ENCODE measurements around the gene RBMS3.

Gene RBMS3

DNA sequence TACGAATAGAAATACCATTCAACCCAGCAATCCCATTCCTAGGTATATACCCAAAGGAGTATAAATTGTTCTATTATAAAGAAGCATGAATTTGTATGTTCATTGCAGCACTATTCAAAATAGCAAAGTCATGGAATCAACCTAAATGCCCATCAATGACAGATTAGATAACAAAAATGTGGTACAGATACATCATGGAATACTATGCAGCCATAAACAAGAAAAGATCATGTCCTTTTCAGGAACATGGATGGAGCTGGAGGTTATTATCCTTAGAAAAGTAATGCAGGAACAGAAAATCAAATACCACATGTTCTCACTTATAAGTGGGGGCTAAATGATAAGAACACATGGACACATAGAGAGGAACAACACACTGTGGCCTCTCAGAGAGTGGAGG, 571.9 kb downstream of the RBMS3 start:
- DNase-seq, result no peak

DNA sequence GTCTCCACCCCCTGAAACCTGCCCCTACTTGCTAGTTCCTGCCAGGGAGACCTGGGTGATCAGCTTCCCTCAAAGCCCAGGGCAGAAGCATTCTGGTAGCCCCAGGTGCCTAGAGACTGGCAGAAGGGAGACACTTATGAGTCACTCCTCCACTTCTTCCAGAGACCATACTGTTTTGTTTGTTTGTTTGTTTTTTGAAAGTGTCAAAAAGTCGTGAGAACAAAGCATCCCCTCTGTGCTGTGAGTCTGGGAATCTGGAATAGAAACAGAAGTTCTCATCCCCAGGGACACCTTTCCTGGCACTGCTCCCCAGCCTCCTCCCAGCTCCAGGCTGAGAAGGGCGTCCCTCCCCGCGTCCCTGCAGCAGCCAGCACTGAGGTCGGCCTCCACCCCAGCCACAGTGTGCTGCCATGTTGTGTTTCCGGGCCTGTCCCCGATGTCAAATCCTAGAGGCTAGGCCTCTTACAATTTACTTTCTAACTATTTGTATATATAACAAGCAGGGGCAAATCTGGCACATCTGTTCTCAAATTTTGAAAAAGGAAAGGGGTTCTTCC, 573.0 kb downstream of the RBMS3 start:
- no peak for DNase-seq

DNA sequence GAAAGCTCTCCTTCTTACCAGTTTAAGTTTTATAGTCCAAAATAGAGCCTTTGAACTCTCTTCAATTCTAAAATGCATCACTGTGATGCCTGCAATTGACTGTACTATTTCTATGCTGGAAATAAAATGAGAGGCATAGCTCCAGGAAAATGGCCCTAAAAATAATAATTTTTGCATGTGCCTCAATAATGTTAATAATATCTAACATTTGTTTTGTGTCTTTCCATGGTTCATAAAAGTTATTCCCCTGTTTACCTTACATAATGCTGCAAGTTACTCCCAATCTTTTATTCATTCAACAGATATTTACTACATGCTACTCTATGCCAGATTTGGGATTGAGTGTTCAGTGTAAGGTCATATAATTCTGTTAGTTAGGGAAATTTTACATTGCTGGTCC, 574.0 kb downstream of the RBMS3 start:
- no peak for DNase-seq

DNA sequence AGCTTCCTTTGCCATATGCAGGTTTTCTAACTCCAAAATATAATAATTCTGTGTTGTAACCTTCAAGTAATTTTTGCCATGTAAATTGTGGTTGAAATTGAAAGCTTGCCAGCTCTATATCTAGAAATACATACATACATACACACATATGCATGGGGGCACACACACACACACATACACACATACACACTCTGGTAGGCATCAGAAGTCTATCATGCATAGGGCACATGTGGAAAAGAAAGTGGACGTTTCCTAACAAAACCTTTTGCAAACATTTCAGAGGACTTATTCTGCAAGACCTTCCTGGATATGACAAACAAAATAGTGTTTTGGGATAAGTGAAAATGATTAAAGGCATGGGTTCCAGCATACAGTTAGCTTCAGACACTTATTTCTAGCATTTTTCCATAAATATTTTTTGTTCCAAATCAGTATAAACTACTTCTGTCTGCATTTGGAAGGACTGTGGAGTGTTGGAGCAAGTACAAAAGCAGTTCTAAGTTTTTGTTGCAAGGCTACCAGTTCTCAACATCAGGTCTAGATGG, 578.9 kb downstream of the RBMS3 start:
- no peak for DNase-seq

DNA sequence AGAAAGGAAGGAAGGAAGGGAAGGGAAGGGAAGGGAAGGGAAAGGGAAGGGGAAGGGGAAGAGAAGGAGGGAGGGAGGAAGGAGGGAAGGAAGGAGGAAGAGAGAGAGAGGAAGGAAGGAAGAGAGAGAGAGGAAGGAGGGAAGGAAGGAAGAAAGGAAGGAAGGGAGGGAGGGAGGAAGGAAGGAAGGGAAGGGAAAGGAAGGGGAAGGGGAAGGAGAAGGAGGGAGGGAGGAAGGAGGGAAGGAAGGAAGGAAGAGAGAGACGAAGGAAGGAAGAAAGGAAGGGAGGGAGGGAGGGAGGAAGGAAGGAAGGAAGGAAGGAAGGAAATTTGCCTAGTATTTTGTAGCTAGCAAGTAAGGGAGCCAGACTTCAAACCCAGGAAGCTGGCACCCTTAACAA, 583.9 kb downstream of the RBMS3 start:
- DNase-seq, result no peak

DNA sequence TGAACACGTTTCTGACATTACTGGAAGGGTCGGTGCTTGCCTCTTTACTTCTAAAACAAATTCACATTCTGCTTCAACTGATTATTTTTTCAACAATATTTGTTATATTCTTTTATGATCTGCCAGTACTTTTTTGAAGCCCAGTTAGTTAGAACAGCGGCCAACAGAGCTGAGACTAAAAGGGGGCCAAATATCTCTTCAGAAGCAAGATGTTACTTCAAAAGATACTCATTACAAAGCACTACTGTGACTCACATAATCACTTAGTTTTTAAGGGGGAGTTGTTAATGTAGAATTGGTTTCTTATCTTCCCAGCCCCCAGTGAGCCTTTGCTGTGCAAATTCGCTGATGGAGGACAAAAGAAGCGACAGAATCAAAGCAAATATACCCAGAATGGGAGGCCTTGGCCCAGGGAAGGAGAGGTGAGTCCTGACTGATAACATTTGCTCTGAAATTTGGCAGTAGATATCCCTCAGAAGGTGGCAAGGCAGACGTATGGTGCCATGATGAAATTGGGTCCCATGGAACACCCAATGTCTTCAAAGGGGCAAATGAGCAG, 587.8 kb downstream of the RBMS3 start:
- DNase-seq, result no peak

DNA sequence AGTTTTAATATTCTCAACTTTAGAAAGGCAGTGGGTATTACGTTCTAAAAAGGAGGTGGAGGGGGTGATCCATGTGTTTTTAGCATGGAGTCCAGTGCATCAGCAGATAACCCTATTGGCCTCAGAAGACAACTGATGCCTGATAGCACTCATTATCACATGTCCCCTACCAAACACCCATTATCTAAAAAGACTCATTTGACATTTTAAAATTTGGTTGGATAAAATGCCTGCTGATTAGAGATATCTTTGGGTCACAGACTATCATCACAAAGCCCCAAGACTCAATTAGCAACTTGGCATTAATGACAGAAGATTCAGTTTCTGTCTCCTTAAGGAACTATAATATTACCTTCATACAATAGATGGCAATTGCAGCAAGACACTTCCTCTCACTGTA, 589.3 kb downstream of the RBMS3 start:
- DNase-seq, result no peak

DNA sequence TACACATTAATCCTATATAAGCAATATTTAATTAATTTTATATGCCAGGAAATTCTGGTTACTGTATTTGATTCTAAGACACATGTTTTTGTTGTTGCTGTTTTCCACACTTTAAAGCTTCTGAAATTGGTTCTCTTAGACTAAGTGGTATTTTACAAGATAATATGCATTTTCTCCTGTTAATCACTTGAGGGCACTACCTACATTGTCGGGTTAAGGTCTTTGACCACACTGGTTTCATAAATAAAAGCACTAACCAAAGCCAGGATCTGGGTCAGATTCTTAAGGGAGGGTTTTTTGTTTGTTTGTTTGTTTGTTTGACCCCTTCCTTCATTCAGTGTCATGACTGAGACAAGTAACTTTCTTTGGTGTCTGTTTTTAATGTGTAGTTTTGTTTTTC, 590.2 kb downstream of the RBMS3 start:
- DNase-seq, result no peak

DNA sequence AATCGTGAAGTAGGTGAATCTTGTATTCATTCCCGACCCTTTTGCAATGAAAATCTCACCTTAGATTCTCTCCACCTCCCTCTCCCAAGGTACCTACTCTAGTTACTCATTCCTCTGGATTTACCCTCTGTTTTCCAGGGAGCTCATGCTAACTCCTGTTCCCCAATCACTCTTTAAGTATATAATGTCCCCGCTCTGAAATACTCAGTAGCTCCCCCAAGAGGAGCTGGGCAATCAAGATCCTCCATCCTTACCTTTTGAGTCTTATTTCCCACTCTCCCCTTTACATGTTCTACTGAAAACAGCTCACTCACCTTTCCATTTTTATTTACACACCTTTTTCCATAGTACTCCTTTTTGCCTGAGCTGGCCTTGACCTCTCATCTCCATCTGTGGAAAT, 599.9 kb downstream of the RBMS3 start:
- DNase-seq, result no peak

DNA sequence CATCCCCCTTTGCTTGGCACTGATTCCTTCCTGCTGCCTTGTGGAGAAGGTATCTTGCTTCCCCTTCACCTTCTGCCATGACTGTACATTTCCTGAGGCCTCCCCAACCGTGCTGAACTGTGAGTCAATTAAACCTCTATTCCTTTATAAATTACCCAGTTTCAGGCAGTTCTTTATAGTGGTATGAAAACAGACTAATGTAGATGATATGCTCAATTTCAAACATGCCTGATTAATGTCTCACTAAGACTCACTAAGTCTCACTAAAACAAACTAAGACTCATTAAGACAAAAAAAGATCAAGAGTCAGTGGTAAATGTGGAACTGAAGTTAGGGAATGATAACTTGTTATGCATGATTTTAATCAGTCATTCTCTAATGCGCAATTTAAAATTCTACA, 606.6 kb downstream of the RBMS3 start:
- no peak for DNase-seq

DNA sequence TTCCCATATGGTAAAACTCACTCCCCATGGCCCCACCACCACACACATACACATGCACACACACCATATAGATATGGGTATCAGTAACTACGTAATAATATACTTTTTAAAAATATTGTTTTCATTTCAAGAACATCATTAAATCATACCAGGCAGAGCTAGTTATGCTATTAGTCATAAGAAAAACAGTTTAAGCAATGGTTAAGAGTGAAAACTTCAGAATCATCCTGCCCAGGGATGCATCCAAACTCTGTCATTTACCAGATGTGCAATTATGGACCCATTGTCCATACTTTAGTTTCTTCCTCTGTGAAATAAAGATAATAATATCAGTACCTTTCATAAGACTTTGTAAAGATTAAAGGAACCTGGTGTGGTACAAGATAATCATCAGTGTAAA, 608.3 kb downstream of the RBMS3 start:
- DNase-seq, result no peak

DNA sequence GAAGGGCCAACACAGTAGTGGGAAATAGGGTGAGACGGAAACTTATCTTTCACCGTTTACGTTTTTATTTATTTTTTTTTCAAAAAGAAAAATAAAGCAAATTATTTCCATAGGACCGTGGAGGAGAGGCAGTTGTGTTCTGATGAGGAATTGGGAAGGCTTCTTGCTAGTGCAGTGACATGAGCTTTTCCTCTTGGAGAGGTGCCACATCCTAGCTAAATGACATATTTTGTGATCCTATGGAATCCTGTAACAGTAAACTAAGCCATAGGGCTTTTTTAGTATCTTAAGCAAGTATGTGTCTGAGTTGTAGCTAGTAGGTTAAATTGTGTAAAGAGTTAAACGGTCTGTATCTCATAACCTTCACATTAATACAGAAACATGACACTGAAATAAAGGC, 609.9 kb downstream of the RBMS3 start:
- no peak for DNase-seq

DNA sequence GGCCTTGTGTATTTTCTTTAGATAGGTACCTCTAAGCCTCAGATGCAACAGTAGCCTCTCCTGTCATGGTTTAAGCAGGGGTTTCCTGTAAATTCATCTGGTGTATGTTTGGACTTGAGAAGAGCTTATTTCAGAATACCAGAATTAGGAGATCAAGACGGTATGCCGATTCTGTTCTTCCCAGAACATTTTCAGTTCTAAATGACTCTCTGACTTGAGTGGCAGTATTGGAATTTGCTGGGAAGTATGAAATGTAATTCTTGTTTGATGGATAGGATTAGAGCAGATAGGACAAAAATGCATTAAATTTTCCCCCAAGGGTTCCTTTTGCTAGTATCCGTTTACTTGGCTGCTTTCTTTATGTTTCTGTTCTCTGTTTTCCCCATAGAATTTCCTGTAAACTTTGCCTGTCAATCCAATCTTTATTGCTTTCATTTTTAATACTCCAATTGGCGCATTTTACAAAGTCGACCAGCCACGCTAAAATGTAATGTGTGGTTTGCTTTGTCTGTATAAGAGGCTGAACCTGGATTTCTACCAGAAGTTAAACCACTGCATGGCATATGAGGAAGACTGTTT, 612.2 kb downstream of the RBMS3 start:
- no peak for DNase-seq

DNA sequence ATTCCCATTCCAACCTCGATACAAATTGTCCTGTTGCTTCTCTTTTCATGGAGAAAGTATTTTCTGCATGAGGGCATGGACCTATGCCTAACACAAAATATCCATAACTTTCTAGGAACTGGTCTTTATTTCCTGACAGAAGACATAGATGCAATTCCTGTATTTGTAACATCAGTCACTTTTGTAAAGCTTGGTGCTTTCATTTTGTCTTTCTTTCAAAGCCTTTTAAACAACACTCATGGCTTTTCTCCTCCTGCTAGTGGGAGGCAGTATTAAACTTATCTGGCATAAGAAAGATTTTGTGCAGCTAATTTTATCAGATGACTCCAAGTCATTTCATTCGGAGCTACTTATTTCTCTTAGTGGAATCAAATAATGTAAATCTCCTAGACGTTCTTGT, 616.0 kb downstream of the RBMS3 start:
- no peak for DNase-seq

DNA sequence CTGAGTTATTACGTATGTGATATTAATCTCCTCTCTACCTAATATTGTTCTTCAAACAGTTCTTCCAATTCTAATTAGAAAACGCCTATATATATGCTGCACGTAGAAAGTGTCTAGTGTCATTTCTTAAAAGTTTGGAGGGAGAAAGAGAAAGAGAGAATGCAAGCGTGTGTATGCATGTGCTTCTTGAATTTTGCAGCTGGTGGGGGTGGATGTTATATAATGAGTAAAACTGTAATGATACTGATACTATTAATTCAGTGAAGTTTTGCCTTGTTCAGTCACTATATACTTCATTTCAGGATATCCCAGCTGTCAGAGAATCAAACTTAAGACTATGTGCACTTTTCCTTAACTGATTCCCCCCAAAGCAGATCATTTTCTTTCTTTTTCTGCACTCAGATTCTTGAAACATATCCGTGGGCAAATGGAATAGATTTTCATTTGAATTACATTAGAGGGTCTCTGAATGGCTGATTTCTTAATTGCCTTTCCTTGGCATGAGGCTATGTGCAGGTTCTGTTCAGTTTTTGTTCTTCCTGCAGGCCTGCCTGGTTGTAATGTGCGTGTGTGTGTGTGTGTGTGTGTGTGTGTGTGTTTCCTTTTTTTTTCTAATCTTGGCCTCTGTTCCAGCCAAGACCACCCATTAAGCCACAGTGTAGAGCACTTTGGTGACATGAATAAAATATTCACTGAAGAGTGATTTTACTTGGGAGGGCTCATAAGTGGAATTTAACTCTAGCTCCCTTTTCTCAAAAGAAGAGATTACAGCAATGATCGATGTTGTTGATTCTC, 617.5 kb downstream of the RBMS3 start:
- no peak for DNase-seq

DNA sequence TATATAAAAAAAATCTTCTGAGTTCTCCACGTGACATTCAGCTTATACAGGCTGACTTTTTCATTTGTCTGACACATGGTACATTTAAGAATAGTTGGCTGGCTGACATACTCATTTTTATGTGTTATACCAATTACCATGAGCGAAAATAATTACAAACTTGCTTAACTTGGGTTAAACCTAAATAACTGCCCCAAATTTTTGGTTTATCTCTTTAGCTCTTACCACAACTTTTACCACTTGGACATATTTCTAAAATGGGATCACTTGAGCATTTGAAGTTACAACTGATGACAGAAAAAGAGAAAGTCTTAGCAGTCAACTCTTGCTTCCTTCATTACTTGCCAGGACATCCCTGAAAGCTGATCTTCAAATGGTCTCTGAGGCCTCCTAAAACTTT, 618.1 kb downstream of the RBMS3 start:
- no peak for DNase-seq

DNA sequence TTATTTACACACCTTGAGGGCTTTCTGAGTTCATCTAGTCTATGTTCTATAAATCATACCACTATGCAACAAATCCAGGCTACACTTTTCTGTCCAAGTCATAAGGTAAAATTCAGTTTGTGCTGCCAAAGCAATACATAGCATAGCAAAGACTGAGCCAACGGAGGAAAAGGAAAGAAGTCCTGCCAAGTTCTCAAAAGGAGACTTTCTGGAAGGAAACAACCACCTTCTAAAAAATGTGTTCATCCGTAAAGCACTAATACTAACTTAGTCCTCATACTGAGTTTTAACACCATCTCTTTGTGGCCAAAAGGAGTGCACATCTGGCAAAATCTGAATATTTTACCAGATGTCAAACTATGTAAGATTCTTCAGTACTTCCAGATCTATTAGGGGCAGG, 620.2 kb downstream of the RBMS3 start:
- no peak for DNase-seq

DNA sequence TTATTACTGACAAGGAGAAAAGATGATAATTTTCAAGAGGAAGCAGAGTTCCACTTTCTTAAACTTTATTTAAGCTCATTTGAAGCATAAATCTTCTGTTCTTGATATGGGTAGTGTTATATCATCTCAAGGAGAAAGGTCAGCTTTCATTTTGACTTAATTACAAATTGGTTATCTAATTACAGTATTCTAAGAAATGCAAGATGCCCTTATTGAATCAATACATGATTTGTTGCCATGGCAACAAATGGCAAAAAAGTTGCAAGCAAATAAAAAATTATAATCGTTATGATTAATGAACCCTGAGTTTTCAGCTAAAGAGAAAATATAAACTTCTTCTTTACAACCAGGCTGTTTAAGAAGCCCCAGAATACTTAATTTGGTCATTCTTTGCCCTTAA, 622.7 kb downstream of the RBMS3 start:
- DNase-seq, result no peak

DNA sequence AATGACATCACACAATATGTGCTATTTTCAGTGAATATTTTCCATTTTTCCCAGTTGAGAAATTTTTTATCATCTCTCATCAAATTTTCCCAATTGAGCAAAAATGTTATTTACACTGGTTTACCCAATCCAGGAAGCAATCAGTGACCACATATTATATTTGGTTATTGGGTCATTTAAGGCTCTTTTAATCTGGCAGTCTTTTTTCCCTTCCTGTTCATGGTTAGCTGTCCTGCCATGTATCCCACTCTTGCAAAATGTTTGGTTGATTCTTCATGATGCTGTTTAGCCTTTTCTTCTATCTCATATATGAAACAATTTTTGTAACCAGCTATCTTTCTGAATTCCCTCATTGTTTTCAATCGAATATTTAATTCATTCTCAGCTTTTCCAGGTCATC, 626.0 kb downstream of the RBMS3 start:
- no peak for DNase-seq

DNA sequence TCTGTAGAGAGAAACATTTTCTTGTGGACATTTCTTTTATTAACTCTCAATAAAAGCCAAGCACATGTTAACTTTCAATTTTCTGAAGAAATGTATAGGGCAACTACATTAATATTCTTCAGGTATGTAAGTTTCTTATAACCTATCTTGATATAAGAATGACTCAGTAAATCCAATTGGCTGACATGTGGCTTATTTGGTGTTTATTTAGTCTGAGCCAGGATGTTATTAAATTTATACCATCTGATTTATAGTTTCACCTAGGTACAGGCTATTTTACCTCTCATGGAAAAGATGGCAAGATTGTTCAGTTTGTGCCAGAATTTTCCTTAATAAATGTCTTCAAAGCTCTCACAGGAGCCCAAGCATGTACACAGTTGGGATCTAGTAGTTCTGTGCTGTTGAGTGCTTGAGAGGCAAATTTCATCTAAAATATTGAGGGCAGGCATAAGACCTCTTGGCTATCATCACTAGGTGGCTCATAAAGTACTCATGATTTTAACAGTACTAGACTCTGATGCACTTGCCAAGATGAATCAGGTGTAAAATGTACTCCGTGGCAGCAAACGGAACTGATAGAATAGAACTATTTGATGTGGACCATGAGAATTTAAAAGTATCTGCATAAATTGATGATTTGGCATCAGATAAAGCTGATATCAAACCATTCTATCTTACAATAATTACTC, 631.9 kb downstream of the RBMS3 start:
- DNase-seq, result no peak

DNA sequence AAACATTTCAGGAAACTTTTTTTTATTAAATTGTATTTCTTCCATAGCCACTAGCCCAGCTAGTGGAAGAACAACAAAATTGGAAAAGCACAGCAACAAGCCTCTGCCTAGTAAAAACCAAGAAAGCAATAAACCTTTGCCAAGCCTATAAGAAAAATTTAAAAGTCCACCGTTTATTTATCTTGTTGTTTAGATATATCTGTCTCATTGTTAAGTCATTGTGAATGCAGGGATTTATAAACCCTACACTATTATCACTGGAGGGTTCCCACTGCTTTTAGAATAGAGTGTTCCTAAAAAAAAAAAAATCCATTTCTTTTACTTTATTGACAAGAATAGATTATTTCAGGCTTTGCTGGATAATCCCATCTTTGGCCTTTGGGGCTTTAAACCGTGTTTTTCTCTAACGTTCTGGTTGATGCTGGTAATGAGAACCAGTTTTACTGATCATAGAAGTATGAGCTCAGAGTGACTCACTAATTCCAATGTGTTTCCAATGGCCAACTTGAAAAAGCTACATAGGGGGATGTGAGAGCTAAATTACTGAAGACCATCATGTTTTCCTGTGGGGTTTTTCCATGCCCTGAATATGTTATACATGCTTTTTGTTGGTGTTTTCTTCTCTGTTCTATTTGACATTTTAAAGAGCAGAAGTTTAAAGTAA, 634.1 kb downstream of the RBMS3 start:
- no peak for DNase-seq

DNA sequence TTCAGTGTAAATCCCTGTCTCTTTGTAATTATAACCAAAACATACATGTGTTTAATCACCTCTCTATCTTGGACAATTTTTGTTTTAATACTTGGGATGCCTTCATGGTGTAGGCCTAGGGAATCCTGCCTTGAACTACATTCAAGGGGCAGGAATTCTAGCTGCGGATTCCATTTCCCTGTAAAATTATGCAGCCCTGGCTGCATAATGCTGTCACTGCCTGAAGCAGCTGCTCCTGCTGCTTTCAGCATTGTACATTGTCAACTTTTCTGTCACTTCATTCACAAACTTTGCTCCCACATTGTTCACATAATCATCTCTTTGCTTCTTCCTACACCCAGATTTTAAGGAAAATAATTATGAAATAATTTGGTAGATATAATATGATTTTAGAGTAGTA, 638.7 kb downstream of the RBMS3 start:
- no peak for DNase-seq

Measured in stimulated activated CD4-positive, alpha-beta T cell treated with anti-CD3 and anti-CD28 coated beads, Interleukin-1b, Interleukin-23, amount 100 ng/mL, for 48 hours (primary cell).